HT-29 (cell line): Measurements from ENCODE around the gene MTO1. TPM values are rescaled to one million over a fixed set of nuclear protein-coding genes. Genes with fewer than 3 reads are reported as not detected.
"Not testable (repeated sequence)": the region's sequence is repeated elsewhere in the genome, so short reads cannot be mapped to it uniquely, and the experiment has no call there.

ENCODE experiments used
- DNase-seq: peaks from one replicate; pipeline ENCODE4 v3.0.0-alpha.2; 2015; ENCODE audit warnings: low spot score
- total RNA-seq: library from RNA; depleted of rRNA; stranded (reverse); fragments of >200 nt; shearing (Covaris generic); gene quantifications from 2 replicates; pipeline ENCODE4 v1.2.3, GENCODE V29; 2014

The MTO1 gene
- total RNA-seq, 1 experiment from 2014 or later, result 18.7 TPM

DNA sequence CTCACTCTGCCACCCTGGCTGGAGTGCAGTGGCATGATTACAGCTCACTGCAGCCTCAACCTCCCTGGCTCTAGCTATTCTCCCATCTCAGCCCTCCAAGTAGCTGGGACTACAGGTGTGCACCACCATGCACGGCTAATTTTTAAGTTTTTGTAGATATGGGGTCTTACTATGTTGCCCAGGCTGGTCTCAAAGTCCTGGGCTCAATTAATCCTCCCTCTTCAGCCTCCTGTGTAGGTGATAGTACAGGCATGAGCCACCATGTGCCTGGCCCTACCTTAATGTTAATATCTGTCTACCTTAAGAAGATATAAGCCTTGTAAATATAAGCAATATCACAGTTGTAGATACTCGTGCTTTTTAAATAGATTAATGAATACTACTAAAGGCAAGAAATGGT is 42.6 kb downstream of the MTO1 start:
- no peak for DNase-seq

DNA sequence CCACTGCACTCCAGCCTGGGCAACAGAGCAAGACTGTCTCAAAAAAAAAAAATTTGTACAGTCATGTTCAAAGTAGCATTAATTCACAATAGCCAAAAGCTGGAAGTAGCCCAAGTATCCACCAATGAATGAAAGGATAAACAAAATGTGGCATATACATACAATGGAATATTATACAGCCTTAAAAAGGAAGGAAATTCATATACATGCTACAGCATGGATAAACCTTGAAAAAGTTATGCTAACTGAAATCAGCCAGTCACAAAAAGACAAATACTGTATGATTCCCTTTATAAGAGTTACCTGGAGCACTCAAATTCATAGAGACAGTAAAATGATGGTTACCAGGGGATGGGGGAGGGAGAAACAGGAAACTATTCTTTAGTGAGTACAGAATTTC is 43.6 kb downstream of the MTO1 start:
- DNase-seq, result no peak

DNA sequence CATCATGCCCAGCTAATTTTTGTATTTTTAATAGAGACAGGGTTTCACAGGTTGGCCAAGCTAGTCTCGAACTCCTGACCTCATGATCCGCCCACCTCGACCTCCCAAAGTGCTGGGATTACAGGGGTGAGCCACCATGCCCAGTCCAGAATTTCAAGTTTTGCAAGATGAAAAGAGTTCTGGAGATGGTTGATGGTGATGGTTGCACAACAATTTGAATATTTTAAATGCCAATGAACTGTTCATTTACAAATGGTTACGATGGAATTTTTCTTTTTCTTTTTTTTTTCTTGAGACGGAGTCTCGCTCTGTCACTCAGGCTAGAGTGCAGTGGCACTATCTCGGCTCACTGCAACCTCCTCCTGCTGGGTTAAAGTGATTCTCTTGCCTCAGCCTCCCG is 44.2 kb downstream of the MTO1 start:
- not testable (repeated sequence) for DNase-seq

DNA sequence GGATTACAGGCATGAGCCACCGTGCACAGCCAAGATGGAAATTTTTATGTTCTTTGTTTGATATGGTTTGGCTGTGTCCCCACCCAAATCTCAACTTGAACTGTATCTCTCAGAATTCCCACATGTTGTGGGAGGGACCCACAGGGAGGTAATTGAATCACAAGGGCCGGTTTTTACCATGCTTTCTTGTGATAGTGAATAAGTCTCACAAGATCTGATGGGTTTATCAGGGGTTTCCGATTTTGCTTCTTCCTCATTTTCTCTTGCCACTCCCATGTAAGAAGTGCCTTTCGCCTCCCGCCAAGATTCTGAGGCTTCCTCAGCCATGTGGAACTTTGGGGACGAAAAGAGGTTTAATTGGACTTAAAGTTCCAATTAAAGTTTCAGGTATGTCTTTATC is 44.7 kb downstream of the MTO1 start:
- DNase-seq, result no peak

DNA sequence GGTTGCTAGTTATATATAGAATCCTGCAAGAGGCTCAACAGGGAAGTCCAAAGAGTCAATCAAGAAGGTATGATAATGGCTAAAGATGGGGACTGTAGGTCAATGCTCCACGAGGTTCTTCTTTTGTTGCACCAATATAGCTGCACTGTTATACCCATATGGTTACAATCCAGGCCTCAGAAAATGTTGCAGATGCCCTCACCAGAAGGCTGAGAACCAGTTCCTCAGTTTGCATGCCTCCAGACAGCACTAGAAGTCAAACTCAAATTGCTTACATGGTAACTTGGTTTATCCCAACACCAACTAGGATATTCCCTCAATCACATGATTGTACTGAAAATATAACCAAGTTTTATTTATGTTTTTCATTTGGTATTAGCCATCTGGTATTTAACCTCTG is 47.2 kb downstream of the MTO1 start:
- no peak for DNase-seq

DNA sequence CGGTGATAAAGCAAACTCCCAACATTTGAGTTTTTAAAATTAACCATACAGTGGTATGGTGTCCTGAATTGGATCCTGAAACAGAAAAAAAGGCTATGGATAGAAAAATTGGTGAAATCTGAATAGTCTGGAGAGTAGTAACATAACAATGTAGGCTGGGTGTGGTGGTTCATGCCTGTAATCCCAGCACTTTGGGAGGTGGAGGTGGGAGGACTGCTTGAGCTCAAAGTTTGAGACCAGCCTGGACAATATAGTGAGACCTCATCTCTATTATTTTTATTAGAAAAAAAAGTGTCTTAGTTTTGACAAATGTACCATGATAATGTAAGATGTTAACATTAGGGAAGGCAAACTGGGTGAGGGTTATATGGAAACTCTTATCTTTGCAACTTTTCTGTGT is 48.3 kb downstream of the MTO1 start:
- no peak for DNase-seq

DNA sequence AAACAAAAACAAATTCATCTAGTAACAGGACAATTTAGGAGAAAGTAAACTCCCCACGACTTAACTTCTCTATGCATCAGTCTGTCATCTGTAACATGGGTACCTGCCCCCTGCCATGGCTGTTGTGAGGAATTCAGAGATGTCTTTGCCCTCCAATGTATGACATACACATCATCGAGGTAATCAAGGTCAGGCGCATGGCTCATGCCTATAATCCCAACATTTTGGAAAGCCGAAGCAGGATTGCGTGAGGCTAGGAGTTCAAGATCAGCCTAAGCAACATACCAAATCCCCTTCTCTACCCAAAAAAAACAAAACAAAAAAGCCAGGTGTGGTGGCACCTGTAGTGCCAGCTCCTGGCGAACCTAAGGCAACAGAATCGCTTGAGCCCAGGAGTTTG is 50.3 kb downstream of the MTO1 start:
- DNase-seq, result peak; percentile 19

DNA sequence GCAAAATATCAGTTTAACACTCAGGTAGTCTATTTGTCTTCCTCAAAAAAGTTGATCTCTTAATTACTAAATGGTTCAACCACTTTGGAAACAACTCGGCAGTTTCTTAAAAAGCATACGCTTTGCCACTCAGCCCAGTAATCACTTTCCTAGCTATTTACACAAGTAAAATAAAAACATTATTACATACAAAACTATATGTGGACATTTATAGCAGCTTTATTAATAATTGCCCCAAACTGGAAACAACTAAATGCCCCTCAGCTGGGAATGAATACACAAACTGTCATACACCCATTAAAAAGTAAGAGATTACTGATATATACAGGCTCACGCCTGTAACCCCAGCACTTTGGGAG is 51.9 kb downstream of the MTO1 start:
- DNase-seq, result peak; percentile 38

DNA sequence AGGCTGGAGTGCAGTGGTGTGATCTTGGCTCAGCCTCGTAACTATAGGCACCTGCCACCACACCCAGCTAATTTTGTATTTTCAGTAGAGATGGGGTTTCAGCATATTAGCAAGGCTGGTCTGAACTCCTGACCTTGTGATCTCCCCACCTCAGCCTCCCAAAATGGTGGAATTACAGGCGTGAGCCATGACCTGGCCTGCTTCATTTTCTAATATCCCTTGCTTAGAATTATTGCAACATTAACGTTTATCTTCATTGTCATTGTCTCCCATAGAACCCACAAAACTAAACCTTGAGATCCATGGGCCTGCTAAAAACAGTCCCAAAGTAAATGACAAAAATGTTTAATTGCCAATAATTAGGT is 53.2 kb downstream of the MTO1 start:
- peak; percentile 62 for DNase-seq

DNA sequence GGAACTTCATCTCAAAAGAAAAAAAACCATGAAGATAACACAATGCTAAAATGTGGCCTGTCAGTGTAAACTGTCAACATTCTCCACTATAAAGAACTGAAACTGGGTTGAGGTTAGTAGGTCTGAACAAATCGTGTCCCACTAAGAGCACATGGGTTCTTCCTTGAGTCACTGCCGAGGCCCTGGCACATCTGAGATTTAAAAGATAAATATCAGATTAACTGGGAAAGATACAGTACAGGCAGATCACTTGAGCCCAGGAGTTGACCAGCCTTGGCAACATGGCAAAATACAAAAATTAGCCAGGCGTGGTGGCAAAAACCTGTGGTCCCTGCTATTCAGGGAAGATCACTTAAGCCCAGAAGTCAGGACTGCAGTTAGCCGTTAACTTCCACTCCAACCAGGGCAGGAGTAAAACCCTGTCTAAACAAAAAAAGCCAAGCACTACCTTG is 53.7 kb downstream of the MTO1 start:
- DNase-seq, result peak; percentile 58

DNA sequence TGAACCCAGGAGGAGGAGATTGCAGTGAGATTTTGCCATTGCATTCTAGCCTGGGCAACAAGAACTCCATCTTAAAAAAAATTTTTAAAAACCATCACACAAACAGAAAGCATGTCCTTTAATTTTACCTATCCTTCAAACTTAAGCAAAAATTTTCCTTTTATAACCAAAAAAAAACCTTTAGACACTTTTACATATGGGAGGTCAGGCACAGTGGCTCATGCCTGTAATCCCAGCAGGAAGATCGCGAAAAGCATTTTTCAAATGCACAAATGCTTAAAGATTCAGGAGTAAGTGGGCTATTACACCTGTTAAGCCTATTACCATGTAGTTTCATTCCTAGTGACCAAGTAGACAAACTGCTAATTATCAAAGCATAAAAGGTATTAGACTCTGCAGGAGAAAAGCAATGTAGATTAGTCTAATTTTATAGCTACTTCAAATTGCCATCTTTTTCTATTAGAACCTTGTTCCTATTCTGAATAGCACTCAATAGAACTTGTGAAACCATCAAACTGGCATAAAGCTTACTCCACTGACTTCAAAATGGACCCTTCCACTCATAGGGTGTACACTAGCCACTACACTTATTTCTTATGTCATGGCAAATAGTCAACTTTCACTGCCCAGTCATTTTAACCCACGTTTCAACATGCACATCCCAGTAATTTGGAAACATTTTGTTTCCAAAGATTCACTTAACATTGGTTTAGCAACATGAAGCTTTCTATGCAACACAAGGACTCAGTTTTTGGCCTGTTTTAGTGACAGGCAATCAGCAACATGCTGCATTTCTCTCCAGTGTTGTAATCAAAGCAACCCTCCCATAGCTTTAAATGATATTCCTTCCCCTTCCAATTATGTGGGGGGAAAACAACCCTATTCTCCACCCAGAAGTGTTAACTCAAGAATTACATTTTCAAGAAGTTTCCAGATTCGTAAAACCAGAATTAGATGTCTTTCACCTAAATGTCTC is 55.3 kb downstream of the MTO1 start:
- peak; percentile 44 for DNase-seq

DNA sequence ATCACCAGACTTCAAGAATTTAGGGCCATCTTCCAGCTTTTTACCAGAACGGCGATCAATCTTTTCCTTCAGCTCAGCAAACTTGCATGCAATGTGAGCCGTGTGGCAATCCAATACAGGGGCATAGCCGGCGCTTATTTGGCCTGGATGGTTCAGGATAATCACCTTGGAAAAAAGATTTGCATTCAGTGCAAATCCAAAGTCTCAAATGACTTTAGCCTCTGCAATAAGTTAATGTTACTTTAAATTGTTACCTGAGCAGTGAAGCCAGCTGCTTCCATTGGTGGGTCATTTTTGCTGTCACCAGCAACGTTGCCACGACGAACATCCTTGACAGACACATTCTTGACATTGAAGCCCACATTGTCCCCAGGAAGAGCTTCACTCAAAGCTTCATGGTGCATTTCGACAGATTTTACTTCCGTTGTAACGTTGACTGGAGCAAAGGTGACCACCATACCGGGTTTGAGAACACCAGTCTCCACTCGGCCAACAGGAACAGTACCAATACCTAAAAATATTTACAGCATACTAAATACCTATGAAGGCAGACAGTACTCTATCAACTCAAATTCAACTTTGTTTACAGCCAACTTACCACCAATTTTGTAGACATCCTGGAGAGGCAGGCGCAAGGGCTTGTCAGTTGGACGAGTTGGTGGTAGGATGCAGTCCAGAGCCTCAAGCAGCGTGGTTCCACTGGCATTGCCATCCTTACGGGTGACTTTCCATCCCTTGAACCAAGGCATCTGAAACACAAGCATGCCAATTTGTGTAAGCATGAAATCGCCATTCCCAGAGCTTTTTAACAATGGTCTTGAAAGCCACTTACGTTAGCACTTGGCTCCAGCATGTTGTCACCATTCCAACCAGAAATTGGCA is 56.8 kb downstream of the MTO1 start:
- not testable (repeated sequence) for DNase-seq

DNA sequence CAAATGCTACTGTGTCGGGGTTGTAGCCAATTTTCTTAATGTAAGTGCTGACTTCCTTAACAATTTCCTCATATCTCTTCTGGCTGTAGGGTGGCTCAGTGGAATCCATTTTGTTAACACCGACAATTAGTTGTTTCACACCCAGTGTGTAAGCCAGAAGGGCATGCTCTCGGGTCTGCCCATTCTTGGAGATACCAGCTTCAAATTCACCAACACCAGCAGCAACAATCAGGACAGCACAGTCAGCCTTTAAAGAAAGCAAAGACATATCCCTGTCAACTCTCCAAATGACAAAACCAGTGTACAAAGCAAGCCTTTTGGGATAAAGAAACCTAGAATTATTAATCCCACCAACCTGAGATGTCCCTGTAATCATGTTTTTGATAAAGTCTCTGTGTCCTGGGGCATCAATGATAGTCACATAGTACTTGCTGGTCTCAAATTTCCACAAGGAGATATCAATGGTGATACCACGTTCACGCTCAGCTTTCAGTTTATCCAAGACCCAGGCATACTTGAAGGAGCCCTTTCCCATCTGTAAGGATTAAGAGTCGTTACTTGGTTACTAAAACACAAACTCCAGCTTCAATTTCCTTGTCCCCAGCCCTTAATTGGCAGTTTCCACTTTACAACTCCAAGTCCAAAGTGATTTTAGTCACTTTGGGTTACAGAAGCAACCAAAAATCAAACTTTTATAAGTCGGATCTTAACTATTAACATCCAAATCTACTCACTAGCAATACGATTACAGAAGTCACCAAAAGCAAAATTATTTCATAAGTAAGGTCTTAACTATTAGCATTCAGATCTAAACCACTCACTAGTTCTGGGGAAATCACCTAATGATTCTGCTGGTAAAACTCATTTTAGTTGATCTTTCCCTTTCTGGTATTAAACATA is 57.7 kb downstream of the MTO1 start:
- peak; percentile 44 for DNase-seq

DNA sequence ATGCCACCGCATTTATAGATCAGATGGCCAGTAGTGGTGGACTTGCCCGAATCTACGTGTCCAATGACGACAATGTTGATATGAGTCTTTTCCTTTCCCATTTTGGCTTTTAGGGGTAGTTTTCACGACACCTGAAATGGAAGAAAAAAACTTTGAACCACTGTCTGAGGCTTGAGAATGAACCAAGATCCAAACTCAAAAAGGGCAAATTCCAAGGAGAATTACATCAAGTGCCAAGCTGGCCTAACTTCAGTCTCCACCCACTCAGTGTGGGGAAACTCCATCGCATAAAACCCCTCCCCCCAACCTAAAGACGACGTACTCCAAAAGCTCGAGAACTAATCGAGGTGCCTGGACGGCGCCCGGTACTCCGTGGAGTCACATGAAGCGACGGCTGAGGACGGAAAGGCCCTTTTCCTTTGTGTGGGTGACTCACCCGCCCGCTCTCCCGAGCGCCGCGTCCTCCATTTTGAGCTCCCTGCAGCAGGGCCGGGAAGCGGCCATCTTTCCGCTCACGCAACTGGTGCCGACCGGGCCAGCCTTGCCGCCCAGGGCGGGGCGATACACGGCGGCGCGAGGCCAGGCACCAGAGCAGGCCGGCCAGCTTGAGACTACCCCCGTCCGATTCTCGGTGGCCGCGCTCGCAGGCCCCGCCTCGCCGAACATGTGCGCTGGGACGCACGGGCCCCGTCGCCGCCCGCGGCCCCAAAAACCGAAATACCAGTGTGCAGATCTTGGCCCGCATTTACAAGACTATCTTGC is 58.6 kb downstream of the MTO1 start:
- peak; percentile 74 for DNase-seq

DNA sequence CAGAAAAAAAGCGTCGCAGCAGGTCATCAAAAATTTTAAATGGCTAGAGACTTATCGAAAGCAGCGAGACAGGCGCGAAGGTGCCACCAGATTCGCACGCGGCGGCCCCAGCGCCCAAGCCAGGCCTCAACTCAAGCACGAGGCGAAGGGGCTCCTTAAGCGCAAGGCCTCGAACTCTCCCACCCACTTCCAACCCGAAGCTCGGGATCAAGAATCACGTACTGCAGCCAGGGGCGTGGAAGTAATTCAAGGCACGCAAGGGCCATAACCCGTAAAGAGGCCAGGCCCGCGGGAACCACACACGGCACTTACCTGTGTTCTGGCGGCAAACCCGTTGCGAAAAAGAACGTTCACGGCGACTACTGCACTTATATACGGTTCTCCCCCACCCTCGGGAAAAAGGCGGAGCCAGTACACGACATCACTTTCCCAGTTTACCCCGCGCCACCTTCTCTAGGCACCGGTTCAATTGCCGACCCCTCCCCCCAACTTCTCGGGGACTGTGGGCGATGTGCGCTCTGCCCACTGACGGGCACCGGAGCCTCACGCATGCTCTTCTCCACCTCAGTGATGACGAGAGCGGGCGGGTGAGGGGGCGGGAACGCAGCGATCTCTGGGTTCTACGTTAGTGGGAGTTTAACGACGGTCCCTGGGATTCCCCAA is 59.3 kb downstream of the MTO1 start, which contains the start of gene EEF1A1:
Gene EEF1A1, minus strand, starts transcription at position 345 of the 663 bp plus-strand sequence. CDS start 1,006 bp downstream, outside the sequence.
- DNase-seq, result peak; percentile 99

DNA sequence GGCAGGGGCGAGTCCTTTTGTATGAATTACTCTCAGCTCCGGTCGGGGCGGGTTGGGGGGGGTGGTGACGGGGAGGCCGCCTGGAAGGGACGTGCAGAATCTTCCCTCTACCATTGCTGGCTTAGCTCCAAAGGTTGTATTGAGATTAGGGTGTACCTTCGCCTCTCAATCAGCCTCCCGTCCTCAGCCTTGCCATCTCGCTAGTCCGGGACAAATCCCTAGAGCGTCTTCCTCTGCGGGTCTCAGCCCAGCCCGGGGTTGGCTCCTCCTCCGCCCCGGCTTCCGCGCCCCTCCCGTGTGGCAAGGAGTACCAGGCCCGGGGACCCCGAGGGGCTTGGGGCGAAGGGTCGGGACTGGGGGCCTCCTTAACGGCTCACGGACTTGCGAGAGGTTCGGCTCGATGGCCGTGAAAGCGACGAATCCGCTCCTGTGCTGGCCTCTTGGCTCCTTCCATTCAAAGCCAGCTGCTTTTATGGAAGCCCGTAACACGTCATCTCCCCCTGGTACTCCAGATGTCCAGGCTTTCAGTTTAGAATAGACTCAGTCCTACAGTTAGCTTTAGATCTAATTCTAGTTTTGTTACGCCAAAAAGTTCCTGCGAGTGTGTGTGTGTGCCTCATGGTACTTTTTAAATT is 59.9 kb downstream of the MTO1 start:
- peak; percentile 86 for DNase-seq

DNA sequence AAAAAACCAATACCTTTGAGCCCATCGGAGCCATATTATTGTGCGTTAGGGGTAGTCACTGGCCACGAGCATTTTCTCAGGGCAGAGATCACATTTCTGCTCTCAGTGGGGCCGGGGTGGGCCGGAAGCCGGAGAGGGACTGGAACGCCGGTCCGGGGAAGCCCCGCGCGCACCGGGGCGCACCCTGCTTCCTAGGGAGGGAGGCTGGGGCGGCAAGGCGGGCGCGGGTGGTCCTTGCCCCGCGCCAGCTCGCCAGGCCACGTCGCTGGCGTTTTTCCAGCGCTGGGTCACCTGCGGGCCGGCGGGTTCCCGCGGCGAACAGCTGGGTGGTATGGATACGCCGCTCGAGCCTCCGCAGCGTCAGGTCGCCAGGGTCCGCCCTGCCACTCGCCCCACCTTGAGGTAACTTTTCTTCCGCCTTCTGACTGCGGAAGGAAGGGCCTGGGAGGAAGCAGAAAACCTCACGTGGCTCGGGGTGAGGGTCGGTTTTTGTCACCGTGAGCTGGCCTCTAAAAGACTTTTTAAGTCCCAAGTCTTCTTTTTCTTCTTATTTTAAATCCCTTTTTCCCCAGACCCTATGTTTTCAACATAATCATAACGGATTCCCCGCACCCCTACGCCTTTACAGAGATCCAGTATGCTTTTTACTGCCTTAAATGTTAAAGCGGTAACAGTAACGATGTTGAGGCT is 62.0 kb downstream of the MTO1 start:
- peak; percentile 87 for DNase-seq

DNA sequence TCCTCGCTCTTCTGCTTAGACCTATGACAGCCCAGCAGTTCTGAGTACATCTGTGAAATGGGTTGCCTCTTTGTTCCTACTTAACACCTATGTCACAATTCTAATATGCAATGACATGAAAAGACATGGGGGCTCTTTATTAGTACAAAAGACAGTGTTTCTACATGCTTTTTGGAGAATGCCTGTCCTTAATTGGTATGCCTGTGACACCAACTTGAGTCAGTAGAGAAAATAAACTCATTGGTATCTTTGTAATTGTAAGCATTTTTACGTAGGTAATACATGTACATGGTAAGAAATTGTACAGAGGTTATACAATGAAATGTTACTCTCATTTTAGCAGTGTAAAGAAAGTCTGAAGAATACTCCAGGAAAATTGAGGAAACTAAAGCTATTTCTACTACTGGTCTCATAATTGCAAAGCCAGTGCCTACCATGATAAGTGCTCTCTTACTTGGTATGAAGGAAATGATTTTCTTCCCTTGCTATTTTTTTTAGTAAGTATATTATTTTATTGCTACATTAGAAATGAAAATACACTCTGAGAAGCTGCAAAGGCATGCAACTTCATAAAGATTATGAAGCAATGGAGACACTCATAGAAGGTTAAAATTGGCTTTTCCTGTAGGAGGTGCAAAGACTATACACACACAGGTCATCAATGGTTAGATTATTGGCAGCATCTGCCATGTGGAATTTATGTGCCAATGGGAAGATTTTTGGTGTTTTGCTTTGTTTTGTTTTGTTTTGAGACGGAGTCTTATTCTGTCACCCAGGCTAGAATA is 64.2 kb downstream of the MTO1 start:
- no peak for DNase-seq
